Measurements from ENCODE around the gene KIAA0513. TPM values are rescaled to one million over a fixed set of nuclear protein-coding genes. Genes with fewer than 3 reads are reported as not detected.

Gene KIAA0513
- 59.3 and 70.7 TPM in 2 replicates for total RNA-seq

GRCh38 chr16:85027349-85027957 lies at the start of gene KIAA0513:
TSS of gene KIAA0513 (plus strand) at chr16:85027795. CDS start at chr16:85067072, 39,277 bp downstream.

GRCh38 chr16:85010931-85011845 lies 16.4 kb upstream of the KIAA0513 start, which contains the start of gene ZDHHC7:
TSS of gene ZDHHC7 (minus strand) at chr16:85011535. CDS start at chr16:84990618, 20,917 bp downstream.

GRCh38 chr16:85112364-85112763 lies 84.8 kb downstream of the KIAA0513 start, which contains the start of gene CIBAR2:
TSS of gene CIBAR2 (minus strand) at chr16:85112472. CDS start at chr16:85112352, 120 bp downstream.

Other genes starting within 250 kb of the KIAA0513 start
- gene CRISPLD2, start 207.8 kb upstream of the KIAA0513 start, total RNA-seq = 254 and 376 TPM in 2 replicates
- gene ZDHHC7, start 16.3 kb upstream of the KIAA0513 start, total RNA-seq = 126 and 197 TPM in 2 replicates
- not detected in 2 replicates for gene CIBAR2, start 84.7 kb downstream of the KIAA0513 start, total RNA-seq

All from placental epithelial cell (primary cell).